Prostate gland (tissue), 2 donors: ENCODE measurements around the gene NPLOC4. TPM values are rescaled to one million over a fixed set of nuclear protein-coding genes. Genes with fewer than 3 reads are reported as not detected.

Source experiments
- DNase-seq: peaks from one replicate; pipeline ENCODE4 v3.0.0-alpha.2; 2019; ENCODE audit warnings: low spot score
- H3K27ac ChIP-seq, 2 donors: fragments of 200-600 bp; sonication (generic); 2 replicates each; pipeline ENCODE4 v1.5.1; 2017 to 2019
- H3K27me3 ChIP-seq: fragments of 200-600 bp; sonication (generic); replicated peaks from 2 replicates; pipeline ENCODE4 v1.5.1; 2019; ENCODE audit not compliant: insufficient read depth
- H3K36me3 ChIP-seq, 2 donors: fragments of 200-600 bp; sonication (generic); 1 replicate in 1 of 2; 2 replicates in 1 of 2; pipeline versions ENCODE4 v1.5.1 to v1.8.1; 2017 to 2019
- H3K4me1 ChIP-seq: fragments of 200-600 bp; sonication (generic); replicated peaks from 2 replicates; pipeline ENCODE4 v1.5.1; 2019
- H3K4me3 ChIP-seq, 2 donors: fragments of 200-600 bp; sonication (generic); 2 replicates each; pipeline ENCODE4 v1.5.1; 2017 to 2019
- H3K9me3 ChIP-seq: fragments of 200-600 bp; sonication (generic); 2 replicates; pipeline ENCODE4 v1.5.1; 2017
- POLR2A ChIP-seq: fragments of 450-650 bp; IDR thresholded peaks from one replicate; pipeline ENCODE4 v1.6.1; 2016; ENCODE audit warnings: antibody characterized with exemption, mild to moderate bottlenecking
- POLR2AphosphoS5 ChIP-seq: sonication (generic); formaldehyde crosslinking; IDR thresholded peaks from one replicate; pipeline ENCODE4 v1.6.1; 2017; ENCODE audit warnings: antibody characterized with exemption
- WGBS: methylation state at CpG from one replicate; pipeline ENCODE4 v1.1.5; 2018; 5-methylcytosine and 5-hydroxymethylcytosine counted together
- intact Hi-C: fragments of 100-400 bp; cut with DNase I; formaldehyde crosslinking; loops from one replicate; pipeline ENCODE4 v1.14.2; 2022
- total RNA-seq, 2 donors: library from RNA; depleted of rRNA; stranded (reverse); fragments of >200 nt; gene quantifications; one replicate each; pipeline ENCODE4 v1.1.0, GENCODE V29; 2016
- TF ChIP-seq, protein P1 (sequence below), 4 experiments: fragments of 200-600 bp in 2 of 4; fragments of 450-650 bp in 2 of 4; sonication (generic) in 2 of 4; IDR thresholded peaks; 1 replicate in 3 of 4; 2 replicates in 1 of 4; pipeline ENCODE4 v1.5.1; 2016 to 2019; ENCODE audit warnings: antibody characterized with exemption in 4 of 4, mild to moderate bottlenecking in 2 of 4, moderate library complexity in 2 of 4

The NPLOC4 gene
- total RNA-seq, 2 donors from 2014 or later: 40.1 to 84.8 TPM

DNA sequence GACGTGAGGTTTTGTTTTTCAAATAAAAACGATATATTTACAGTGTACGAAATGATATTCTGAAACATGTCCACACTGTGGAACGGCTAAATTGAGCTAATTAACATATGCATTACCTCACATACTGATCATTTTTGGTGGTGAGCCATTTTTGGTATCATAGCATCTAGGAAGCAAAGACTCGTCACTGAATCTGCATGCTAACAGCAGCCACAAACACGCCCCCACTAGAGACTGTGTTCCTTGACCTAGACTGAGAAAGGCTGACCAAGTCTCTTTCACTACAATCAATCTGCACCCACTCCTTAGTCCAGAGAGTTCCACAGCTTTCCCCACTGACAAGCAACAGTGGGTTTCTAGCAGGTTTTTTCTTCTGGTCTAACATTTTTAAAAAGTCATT is 29.5 kb downstream of the NPLOC4 start:
- Histone ChIP-seq H3K27me3 (no peaks in the 10 kb centered on the region), H3K9me3 (no peaks in the 10 kb centered on the region), H3K36me3 (peaks cover 5 to 17% of the 10 kb centered on the region in 2 donors), H3K4me3 (no peak overlapping the region), H3K4me1 (no peaks in the 10 kb centered on the region), H3K27ac (no peak overlapping the region)
- no peak for DNase-seq
- intact Hi-C loops: no loop called here
- TF ChIP-seq POLR2A (no peak), POLR2AphosphoS5 (no peak)
- TF ChIP-seq, protein P1, sequence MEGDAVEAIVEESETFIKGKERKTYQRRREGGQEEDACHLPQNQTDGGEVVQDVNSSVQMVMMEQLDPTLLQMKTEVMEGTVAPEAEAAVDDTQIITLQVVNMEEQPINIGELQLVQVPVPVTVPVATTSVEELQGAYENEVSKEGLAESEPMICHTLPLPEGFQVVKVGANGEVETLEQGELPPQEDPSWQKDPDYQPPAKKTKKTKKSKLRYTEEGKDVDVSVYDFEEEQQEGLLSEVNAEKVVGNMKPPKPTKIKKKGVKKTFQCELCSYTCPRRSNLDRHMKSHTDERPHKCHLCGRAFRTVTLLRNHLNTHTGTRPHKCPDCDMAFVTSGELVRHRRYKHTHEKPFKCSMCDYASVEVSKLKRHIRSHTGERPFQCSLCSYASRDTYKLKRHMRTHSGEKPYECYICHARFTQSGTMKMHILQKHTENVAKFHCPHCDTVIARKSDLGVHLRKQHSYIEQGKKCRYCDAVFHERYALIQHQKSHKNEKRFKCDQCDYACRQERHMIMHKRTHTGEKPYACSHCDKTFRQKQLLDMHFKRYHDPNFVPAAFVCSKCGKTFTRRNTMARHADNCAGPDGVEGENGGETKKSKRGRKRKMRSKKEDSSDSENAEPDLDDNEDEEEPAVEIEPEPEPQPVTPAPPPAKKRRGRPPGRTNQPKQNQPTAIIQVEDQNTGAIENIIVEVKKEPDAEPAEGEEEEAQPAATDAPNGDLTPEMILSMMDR (IDR thresholded peaks at IDR 0.05): no peak
- 64% methylated on average over 6 of the region's 6 CpGs for WGBS

GRCh38 chr17:81603846-81604610 is 32.9 kb downstream of the NPLOC4 start:
- no peaks in the 10 kb centered on the region for H3K4me1 ChIP-seq
- no peaks in the 10 kb centered on the region for H3K27me3 ChIP-seq
- 62% methylated on average over 11 of the region's 11 CpGs for WGBS
- no peak for DNase-seq
- no peak overlapping the region for H3K27ac ChIP-seq
- H3K4me3 ChIP-seq: no peak overlapping the region
- intact Hi-C loops: loop anchor here (5.0 kb wide), 3 partner anchors 52 to 352 kb away; partner anchors contain the start of gene FAAP100
- H3K36me3 ChIP-seq: peaks cover 5 to 17% of the 10 kb centered on the region in 2 donors
- TF ChIP-seq POLR2A (no peak), POLR2AphosphoS5 (no peak)
- TF ChIP-seq, protein P1 (IDR thresholded peaks at IDR 0.05): no peak
- no peaks in the 10 kb centered on the region for H3K9me3 ChIP-seq

DNA sequence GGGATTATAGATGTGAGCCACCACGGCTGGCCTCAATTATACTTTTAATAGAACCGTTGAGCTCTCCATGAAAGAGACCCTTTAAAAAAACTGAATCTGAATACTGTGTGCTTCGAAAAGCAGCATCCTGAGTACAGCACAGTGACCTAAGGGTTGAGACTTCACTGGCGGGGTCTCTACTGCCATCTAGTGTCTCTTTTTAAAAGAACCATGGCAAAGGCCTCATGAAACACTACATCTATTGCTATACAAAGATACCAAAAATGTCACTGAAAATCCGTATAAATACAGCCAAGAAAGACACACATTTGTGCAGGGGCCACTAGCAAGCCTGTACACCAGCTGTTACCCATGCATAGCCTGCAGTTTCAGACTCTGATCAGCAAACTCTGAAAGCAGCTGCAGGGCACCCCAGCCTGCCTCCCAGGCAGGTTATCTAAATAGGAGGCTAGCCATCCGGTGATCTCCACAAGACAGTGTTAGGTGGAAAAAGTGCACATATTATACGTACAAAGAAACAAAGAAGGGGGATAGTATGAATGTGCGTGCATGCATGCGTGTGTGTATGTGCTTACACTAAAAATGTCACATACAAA is 35.3 kb downstream of the NPLOC4 start:
- no peaks in the 10 kb centered on the region for H3K9me3 ChIP-seq
- intact Hi-C loops: loop anchor here (5.0 kb wide), 3 partner anchors 49 to 349 kb away; partner anchors contain the start of gene FAAP100
- H3K27ac ChIP-seq: no peak overlapping the region
- H3K4me3 ChIP-seq: no peak overlapping the region
- peak; percentile 52 for DNase-seq
- no peaks in the 10 kb centered on the region for H3K27me3 ChIP-seq
- WGBS: 37% methylated on average over 9 of the region's 9 CpGs
- no peaks in the 10 kb centered on the region for H3K4me1 ChIP-seq
- H3K36me3 ChIP-seq: peaks cover 5 to 17% of the 10 kb centered on the region in 2 donors
- TF ChIP-seq POLR2AphosphoS5 (peak; percentile 66), POLR2A (no peak)
- TF ChIP-seq, protein P1 (IDR thresholded peaks at IDR 0.05): peak; percentile 52 to 87 (median 79)

DNA sequence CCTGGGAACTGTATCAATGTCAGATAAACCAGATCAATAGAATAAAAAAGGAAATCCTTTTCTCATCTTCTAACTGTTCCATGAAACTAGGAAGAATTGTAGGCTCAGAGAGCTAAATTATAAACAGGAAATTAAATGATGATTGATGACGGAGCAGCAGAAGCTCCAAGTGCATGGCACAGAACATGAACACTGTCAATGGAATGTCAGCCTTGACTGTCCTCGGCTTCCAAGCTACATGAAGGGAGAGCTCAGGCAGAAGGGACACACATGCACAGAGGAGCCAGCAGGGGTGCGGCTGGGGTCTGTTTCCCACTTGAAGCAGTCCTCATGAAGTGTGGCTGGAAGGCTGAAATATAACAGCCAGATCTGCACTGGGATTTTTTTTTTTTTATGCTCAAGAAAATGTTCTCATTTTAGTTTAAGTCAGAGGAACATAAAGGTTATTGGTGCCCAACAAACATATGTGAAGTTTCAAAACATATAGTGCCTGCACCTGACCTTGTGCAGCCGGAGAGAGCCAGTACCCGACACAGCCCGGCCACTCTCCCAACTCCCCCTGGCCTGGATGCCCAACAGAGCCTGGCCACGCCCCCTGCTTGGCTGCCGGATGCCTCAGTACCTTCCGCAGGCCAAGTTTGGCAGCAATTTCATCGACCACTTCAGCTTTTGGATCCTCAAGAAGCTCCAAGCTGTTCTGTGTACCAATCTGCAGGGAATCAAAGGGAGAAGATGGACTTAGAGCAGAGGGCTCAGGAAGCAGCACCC is 37.0 kb downstream of the NPLOC4 start:
- Histone ChIP-seq H3K27me3 (no peaks in the 10 kb centered on the region), H3K36me3 (peaks cover 5 to 7% of the 10 kb centered on the region in 2 donors), H3K4me3 (no peak overlapping the region), H3K4me1 (no peaks in the 10 kb centered on the region), H3K9me3 (no peaks in the 10 kb centered on the region), H3K27ac (no peak overlapping the region)
- TF ChIP-seq, protein P1 (IDR thresholded peaks at IDR 0.05): no peak
- TF ChIP-seq POLR2A: no peak
- TF ChIP-seq POLR2AphosphoS5: no peak
- intact Hi-C loops: loop anchor here (5.0 kb wide), 3 partner anchors 48 to 348 kb away; partner anchors contain the start of gene FAAP100
- WGBS: 69% methylated on average over 10 of the region's 10 CpGs
- no peak for DNase-seq
